Skin epidermis (tissue), 12 donors: ENCODE results near the gene ZNF438.
A peak's percentile ranks its signal among the peaks of the same experiment; 100 is the strongest.

Experiments used
- H3K27ac ChIP-seq, 21 experiments: fragments of 200-600 bp; sonication (generic) in 11 of 21; one replicate each; pipeline ENCODE4 v1.5.0; 2020; ENCODE audit warnings: mild to moderate bottlenecking in 3 of 21, inconsistent platforms in 2 of 21, moderate library complexity in 2 of 21
- H3K4me3 ChIP-seq, 7 experiments: fragments of 200-600 bp; sonication (generic) in 2 of 7; one replicate each; pipeline ENCODE4 v1.5.0; 2020; ENCODE audit warnings: inconsistent platforms in 2 of 7, mild to moderate bottlenecking in 2 of 7, moderate library complexity in 1 of 7

ZNF438 gene

DNA sequence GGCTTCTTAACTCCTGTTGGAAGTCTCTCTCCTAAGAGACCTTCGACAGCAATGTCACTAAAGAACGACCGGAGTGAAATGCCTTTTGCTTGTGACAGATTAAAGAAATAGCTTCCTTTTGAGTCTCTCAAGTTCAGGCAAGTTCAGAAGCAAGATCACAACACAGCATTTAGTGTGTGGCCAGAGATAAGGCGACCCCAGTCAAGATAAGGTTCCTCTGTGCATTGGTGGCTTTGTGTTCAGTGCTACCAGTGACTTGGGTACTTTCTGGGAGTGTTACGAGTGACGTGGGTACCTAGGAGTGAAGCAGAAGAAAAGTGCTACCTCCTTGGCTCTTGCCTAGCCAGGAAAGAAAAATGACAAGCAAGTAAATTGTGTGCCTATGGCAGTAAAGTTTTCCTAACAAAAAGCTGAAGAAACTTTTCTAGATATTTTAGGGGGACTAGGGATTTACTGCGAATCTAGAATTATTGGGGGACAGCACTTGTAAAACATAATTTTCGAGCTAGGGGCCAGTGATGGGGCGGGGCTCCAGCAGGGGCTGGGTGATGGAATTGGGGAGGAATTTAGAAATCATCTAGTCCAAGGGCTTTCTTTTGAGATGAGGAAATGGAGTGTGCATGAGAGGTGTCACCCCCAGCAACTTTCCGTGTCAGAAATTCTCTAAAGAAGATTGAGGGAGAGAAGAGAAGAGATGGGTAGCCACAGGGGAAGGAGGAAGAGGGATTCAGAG, 210.2 kb downstream of the ZNF438 start:
- H3K27ac ChIP-seq = peak overlapping the region in 11 of 21 experiments; percentile 18 to 90 (median 50)
- H3K4me3 ChIP-seq = no peak overlapping the region

DNA sequence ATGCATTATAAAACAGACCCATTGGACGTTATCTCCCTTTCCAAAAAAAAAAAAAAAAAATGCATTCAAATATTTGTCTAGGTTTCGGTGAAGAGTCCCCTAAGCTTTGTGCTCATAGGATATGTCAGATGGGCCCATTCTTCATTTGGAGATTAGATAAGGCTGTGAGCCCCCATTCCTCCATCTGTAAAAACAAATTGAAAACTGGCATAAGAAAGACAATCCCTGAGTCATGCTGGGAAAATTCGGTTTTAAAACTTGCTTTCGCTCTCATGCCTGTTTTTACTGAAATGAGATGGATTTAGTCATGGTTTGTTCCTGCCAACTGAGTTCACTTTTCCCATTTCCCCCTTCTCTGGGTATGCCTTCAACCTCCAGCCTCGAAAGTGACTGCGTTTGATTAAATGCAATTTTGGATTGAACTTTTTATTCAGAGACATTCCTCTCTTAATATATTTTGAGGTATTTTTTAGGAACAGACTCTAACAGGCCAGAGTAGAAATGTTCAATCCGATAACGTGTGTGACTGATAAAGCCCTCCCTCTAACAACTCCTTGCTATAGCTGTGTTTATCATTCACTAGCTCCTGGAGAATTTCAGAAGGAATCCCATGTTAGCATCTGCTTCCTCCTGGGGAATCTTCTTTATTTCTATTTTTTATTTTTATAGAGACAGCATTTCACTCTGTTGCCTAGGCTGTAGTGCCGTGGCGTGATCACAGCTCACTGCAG, 211.2 kb downstream of the ZNF438 start:
- Histone ChIP-seq H3K27ac (peak overlapping the region in 13 of 21 experiments; percentile 15 to 90 (median 50)), H3K4me3 (no peak overlapping the region)

DNA sequence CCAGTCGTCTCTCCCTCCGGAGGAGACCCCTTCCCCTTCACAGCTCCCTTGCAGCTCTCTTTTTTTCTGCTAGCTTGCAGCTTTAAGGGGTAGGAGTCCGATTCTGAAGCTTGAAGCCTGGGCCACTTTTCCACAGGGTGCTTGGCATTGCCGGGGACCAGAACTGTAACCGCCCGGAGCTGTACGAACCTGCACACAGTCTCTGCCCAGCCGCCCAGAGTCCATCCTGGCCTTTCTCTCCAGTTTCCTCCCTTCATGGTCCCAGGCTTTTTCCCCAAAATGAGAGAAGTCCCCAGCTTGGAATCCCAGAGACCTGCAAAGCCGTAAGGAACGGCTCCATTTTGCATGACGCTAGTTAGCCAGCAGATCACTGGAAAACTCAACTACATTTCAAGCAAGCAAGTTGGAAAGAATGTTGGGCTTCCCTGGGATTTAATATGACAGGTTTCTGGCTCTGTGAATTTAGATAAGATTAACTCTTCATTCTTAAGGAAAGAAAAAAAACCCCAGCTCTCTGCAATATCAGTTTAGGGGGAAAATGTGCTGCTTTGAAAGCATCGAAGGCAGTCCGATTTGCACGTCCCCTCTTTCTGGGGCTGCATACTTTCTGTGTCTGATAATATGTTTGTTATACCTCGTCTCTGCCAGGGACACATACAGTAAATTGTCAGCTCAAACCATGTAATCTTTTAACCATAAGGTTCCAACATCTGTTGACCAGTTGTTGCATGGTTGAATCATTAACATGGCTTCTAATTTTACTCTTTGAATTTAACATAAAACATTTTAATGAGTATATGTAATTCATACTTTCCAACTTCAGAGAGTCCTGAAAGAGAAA, 212.1 kb downstream of the ZNF438 start:
- Histone ChIP-seq H3K4me3 (peak overlapping the region in 1 of 7 experiments; percentile 6), H3K27ac (peak overlapping the region in 19 of 21 experiments; percentile 4 to 90 (median 66))

DNA sequence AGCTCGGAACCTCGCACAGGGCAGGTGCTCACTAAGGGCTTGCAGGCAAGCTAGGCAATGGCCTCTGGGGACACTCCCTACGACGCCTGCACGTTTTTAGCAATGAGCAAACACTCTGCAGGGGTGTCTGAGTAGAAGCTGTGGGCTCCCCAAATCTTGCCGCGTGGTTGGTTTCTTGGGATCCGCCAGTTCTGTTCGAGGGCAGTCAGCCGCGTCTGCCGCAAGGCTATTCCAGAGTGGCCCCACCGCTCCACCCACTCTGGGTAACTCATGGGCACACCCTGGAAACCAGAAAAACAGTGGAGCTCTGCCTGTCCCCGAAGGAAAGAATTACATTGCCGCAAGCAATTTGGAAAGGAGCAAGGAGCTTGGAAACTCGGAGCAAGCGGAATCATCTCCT, 212.8 kb downstream of the ZNF438 start:
- Histone ChIP-seq H3K4me3 (peak overlapping the region in 1 of 7 experiments; percentile 6), H3K27ac (peak overlapping the region in 17 of 21 experiments; percentile 9 to 90 (median 67))

DNA sequence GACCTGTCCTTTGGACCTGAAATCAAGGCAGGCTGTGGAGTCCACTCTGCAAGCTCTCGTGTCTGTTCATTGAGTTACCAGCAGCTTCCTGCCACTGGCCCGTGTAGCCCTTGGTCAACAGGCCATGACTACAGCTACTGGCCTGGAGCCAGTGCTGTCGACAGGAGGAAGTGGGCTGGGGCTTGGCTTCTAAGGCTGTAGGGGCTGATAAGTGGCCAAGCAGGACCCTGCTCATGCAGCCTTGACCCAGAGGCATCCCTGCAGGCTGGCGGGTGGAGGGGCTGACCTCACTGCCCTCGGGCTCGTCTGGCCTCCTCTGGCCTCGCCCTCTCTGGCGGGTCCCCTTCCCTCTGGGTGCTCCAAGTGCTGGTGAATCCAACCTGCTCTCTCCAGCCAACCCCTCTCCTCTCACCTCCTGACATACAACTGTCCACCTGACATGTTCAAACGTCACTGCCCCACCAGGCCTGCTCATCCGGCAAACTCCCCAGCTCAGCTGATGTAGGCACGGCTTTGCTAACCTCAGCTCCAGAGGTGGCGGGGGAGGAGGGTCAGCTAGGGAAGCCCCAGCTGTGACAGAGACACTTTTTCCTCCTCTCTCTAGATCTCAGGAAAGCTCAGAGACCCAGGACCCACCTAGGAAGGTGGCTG, 213.5 kb downstream of the ZNF438 start:
- Histone ChIP-seq H3K4me3 (no peak overlapping the region), H3K27ac (peak overlapping the region in 14 of 21 experiments; percentile 9 to 90 (median 66))

DNA sequence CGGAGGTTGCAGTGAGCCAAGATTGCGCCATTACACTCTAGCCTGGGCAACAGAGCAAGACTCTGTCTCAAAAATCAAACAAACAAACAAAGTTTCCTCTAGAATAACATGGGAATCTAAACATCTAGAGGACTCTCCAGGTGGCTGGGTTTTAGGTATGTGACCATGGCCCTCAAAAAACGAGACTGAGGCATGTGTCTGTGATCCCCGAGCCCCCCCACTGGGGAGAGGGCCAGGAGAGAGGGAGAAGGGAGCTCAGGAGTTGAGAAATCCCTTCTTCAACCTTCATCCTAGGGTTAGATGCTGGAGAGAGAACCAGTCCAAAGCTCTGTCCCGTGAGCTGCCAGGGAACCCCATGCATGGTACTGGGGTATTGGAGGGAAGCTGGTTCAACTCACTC, 214.1 kb downstream of the ZNF438 start:
- no peak overlapping the region for H3K4me3 ChIP-seq
- peak overlapping the region in 2 of 21 experiments; percentile 52 to 77 for H3K27ac ChIP-seq

DNA sequence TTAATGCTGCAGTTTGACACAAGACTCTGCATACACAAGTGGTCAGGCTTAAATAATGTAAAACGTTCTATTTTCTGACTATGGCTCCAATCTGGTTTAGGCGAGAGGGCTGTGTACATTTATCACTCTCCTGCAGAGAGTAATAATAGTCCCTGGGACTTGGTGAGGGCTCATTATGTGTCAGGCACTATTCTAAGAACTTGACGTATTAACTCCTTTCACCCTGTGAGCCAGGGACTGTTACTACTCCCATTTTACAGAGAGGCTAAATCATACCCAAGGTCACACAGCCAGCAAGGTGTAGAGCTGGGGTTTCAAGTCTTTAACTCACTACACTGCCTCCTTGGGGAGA, 214.9 kb downstream of the ZNF438 start:
- Histone ChIP-seq H3K4me3 (no peak overlapping the region), H3K27ac (peak overlapping the region in 1 of 21 experiments; percentile 6)

DNA sequence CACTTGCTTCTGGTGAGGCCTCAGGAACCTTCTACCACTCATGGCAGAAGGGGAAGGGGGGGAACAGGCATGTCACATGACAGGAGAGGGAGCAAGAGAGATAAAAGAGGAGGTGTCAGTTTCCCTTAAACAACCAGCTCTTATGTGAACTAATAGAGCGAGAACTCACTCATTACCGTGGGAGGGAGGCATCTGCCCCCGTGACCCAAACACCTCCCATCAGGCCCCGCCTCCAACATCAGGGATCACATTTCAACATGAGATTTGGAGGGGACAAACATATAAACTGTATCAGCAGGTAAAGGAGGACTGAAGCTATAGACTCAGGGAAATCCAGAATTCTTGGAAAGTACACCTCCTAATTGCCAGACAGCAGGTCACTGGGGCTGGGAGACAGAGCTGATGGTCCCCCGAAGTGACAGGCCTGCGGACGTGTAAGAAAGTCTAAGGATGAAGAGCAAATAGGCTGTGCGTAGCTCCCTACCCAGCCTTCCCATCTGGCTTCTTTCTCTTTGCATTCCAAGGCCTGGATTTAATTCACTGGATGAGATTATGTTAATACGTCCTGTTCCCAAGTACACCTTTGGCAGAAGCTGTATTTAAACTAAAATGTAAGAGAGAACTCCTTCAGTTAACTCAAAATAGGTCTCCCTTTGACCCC, 215.4 kb downstream of the ZNF438 start:
- H3K27ac ChIP-seq = peak overlapping the region in 1 of 21 experiments; percentile 57

DNA sequence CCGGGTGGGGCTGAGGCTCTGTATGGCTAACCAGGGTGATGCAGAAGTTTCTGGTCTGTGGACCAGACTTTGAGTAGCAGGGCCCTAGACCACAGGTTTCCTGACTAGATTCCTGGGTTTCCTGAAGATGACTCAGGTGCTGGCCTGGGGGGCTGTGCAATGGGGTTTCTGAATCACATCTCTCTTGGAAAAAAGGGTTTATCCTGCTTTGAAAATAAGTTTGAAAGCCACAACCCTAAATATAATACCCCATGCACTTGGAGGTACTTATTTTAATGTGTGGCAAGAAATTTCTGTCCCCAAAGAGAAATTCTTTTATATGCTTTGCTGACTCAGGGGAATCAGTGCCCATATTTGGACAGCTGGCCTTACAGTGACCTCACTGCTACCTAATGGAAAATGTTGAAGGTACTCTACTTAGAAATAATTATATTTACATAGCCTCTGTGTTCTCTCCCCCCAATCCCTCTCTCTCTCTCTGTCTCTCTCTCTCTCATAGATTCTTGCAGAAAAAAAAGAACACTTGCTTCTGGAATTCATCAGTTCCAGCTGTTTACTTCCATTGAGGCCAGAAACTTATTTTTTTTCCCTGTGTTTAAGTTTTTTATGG, 217.7 kb downstream of the ZNF438 start:
- Histone ChIP-seq H3K4me3 (no peak overlapping the region), H3K27ac (peak overlapping the region in 5 of 21 experiments; percentile 10 to 80 (median 54))

More for the DNA sequence above, 215.4 kb downstream of the ZNF438 start:
- no peak overlapping the region for H3K4me3 ChIP-seq

DNA sequence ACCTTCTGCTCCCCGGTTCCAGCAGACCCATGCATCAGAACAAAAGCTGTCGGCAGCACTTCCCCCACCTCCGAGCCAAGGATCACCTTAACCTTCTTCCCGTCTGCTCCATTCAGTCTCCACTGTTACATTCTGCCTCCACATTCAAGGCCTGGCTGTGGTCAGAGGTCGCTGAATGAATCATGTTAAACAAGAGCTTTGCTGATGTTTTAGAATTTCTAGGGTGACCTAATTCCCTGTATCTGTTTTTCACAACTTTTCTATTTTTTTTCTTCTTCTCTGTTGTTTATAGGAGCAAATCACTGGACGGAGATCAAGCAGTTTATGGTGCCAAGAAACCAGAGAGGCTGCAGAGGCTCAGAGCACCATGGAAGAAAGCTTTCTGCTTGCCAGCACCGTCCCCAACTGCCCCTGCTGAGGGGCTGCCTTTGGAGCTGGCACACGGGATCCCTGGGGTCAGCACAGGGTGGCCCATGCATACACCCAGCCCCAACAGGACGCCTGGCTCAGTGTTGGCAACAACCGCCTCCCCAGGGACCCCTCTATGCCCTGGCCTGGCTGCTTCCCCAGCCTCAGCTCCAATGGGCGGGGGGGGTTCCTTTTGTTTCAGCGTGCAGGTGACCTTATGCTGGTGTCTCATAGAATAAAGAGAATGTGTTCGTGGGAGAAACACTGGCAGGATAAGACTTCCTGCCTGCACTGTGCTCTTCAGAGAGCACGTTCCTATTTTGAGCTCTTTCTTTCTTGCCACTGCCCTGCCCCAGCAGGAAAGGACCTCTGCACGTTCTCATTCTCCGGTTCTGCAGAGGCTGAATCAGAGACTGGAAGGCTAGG, 219.4 kb downstream of the ZNF438 start:
- no peak overlapping the region for H3K4me3 ChIP-seq
- peak overlapping the region in 11 of 21 experiments; percentile 15 to 84 (median 54) for H3K27ac ChIP-seq

DNA sequence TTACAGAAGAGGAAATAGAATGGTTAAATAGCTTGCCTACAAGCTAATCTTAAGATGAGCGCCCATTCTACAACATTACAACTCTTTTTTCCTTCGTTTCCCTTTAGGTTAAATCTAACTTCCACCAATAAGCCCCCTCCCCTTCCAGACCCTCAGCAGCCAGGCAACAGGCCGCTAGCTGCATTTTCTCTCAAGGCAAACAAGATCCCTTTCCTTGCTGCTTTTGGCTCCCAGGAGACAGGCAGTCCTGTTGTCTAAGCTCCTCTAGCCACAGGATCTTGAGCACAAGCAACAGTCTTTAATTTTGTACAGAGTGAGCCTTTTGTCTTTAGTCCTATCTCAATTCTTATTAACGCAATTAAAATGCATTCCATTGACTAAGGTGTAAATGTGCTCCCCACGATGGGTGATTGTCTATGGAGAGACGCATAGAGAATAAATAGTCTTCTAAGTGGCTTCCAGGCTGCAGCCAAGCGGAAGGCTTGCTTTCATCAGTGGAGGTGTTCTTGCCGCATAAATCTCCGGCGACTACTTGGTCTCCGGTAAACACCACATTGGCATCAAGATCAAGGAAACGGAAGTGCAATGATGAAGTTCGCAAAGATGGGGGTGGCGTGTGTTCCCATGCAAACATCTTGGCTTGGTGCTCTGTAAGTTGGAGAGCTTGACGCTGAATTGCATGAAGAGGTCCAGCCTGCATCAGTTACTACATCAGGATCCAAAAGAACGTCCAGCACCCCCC, 220.2 kb downstream of the ZNF438 start:
- Histone ChIP-seq H3K4me3 (no peak overlapping the region), H3K27ac (peak overlapping the region in 8 of 21 experiments; percentile 15 to 84 (median 53))

DNA sequence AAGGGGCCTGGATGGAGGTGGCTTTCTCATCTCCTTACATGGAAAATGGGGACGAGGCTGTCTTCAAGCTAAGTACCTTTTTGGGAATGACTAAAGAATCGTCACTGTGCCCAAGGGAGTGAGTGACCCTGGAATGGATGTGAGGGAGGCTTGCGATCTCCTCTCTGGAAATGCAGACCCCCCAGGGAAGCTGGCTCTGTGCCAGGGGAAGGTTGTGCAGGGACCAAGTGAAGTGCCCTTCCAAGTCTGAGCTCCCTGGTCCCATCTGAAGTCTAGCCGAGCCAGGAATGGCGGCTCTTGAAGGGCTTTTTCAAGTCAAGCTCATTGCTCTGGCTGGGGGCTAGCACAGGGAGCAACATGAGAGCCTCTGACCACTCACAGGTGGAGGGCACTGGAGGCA, 221.2 kb downstream of the ZNF438 start:
- Histone ChIP-seq H3K4me3 (no peak overlapping the region), H3K27ac (no peak overlapping the region)

DNA sequence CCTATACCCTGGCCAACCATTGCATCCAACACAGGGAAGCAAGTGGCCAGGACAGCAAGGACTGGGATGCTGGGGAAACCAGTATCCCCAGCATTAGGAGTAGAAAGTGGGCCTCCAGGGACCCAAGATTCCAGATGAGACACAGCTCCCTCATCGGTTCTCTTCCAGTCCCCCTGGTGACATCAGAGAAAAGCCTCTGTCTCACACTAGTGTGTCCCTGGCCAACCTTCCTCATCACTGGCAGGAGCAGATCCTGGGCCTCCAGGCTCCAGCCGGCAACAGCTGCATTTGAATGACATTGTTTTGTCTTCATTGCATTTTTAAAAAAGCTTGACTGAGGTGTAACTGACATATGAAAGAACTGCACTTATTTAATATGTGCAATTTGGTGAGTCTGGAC, 224.8 kb downstream of the ZNF438 start:
- Histone ChIP-seq H3K4me3 (no peak overlapping the region), H3K27ac (peak overlapping the region in 1 of 21 experiments; percentile 8)

DNA sequence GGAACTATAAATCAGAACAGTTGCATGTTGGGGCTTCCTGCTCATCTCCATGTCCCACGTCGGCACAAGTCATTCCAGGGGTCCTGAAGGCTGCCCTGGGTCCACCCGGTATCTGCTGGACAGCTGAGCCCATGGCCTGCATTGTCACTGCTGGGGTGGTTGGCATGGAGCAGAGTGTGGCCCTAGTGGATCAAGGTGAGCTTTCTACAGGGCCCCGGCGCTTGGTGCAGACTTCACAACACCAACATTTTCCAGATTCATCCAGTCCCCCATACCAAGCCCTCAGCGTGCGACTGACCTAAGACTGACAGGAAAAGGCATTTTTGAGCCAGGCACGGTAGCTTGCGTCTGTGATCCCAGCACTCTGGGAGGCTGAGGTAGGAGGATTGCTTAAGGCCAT, 226.6 kb downstream of the ZNF438 start:
- Histone ChIP-seq H3K27ac (peak overlapping the region in 6 of 21 experiments; percentile 2 to 76 (median 49)), H3K4me3 (no peak overlapping the region)

DNA sequence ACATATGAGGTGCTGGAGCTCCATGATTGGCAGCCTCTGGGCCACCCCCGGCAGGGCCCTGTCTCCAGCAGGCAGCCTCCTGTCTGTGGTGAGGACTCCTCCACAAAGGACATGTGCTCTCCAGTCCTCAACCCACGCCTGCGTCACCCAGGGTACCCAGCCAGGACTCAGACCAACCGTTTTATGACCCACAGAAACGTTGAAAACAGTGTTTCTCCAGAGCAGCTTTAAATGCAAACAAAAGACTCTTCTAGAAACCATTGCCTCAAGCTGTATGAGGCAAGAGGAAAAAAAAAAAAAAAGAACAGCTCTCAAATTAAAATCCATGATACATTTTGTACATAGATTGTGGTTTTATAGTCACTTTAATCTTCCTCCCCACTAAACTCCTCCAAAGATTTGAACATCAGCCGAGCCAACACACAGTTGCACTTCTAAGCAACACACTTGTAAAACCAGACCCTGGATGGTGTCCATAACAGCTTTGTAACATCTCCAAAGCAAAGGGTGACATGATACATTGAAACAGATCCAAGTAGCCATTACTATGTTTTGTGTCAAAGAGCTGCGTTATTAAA, 227.1 kb downstream of the ZNF438 start:
- Histone ChIP-seq H3K27ac (peak overlapping the region in 15 of 21 experiments; percentile 4 to 77 (median 51)), H3K4me3 (no peak overlapping the region)

DNA sequence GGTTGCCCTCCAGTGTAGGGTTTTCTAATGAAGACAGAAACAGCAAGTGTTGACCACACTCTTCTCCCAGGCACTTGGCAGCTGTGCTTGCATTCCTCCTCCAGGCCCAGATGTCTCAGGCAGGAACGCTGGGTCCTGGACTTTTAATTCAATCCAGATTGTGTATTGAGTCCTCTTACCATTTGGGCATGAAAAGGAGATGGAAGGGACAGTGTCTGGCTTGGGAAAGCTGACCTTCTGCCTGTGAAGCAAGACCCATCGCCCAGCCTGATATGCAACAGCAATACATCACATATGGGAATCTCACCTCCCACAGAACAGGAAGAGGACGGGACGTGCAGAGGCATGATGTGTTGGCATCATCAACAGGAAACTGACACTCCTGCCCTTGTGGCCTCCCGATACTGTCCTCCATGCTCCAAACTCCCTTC, 227.8 kb downstream of the ZNF438 start:
- no peak overlapping the region for H3K4me3 ChIP-seq
- peak overlapping the region in 13 of 21 experiments; percentile 4 to 77 (median 51) for H3K27ac ChIP-seq

DNA sequence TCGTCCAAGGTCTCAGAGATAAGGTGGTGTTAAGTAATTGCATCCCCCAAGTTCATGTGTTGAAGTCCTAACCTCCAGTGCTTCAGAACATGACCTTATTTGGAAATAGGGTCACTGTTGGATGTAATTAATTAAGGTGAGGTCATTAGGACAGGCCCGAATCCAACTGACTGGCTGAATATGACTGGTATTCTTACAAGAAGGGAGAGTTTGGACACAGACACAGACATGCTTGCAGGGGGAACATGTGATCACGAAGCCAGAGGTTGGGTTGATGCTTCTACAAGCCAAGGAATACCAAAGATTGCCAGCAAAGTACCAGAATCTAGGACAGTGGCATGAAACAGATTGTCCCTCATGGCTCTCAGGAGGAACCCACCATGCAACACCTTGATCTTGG, 228.6 kb downstream of the ZNF438 start:
- H3K27ac ChIP-seq = peak overlapping the region in 2 of 21 experiments; percentile 58 to 77

More for the DNA sequence above, 228.6 kb downstream of the ZNF438 start:
- no peak overlapping the region for H3K4me3 ChIP-seq
